AG08396 (cell line): ENCODE results near the gene KIAA1217.

Experiments used
- DNase-seq: peaks from one replicate; pipeline ENCODE4 v3.0.0; 2012; ENCODE audit warnings: low spot score, mixed read lengths

The KIAA1217 gene

DNA sequence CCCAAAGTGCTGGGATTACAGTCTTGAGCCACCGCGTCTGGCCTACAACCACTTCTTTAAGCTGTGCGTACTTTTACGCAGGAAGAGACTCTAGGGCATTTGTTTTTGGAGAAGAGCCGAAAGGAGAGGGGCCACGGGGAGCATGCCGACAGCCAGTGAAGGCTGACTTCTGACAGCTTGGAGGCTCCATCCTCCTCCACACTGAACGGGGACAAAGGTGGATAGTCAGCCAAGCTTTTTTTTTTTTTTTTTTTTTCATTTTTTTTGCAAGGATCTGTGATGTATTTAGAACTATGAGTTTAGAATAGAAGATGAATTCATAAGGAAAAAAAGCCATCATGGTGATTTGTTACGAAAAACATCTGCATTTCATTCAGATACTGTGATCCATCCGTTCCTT is 293.1 kb downstream of the KIAA1217 start:
- no peak for DNase-seq

GRCh38 chr10:24502801-24503460 is 294.0 kb downstream of the KIAA1217 start:
- no peak for DNase-seq

GRCh38 chr10:24503461-24504320 is 294.8 kb downstream of the KIAA1217 start:
- DNase-seq: peak; percentile 71

- DNase-seq: no peak
Measured at GRCh38 chr10:24505759-24506158, 296.8 kb downstream of the KIAA1217 start.

GRCh38 chr10:24513155-24513554 is 304.2 kb downstream of the KIAA1217 start:
- DNase-seq: peak; percentile 29

- DNase-seq: no peak
Measured at GRCh38 chr10:24515481-24515880, 306.5 kb downstream of the KIAA1217 start.

GRCh38 chr10:24518411-24518810 is 309.5 kb downstream of the KIAA1217 start:
- DNase-seq: no peak

DNA sequence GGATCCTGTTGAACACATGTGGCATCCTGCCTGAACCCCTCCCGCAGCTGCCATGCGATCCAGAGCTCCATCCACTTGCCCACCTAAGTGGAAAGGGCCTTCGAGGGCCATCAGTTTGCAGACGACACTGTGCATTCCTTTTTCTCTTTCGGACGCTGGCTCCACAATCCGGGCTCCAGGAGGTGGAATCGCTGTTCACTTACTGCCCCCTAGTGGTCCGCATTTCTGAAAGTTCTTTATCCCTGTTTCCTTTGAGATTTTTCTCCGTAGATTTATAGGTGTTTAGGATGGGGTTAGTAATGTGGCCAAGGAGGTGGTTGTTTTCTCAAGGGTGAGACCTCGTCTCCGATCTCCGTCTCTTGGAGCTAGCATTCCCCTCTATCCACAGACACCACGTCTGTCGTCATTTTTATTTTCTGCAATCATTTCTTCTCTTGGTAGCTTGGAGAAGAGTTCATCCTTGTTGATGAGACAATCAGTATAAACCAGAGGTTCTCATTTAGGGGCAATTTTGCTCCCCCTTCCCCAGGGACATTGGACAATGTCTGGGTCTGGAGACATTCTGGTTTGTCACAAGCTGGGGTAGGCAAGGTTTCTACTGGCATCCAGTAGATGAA is 310.2 kb downstream of the KIAA1217 start:
- DNase-seq: peak; percentile 75

DNA sequence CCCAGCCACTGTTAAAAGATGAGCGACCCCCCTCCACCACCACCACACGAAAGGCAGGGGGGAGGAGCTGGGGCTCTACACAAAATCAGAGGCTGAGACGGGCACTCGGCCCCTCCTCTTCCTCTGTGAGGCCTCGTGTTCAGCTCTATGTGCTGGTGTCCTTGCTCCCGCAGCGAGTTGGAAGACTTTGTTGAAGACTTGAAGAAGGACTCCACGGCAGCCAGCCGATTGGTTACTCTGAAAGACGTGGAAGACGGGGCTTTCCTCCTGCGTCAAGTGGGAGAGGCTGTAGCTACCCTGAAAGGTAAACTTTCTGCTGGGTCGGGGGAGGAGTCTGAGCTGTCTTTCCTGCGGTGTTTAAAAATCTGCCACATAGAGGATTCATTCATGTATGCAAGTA is 311.0 kb downstream of the KIAA1217 start:
- DNase-seq: no peak

DNA sequence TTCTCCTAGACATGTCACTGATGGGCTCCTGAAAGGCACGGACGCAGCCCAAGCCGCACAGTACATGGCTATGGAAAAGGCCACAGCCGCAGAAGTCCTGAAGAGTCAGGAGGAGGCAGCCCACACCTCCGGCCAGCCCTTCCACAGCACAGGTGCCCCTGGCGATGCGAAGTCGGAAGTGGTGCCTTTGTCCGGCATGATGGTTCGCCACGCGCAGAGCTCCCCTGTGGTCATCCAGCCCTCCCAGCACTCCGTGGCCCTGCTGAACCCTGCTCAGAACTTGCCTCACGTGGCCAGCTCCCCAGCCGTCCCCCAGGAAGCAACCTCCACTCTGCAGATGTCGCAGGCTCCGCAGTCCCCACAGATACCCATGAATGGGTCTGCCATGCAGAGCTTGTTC is 315.4 kb downstream of the KIAA1217 start:
- DNase-seq: no peak

DNA sequence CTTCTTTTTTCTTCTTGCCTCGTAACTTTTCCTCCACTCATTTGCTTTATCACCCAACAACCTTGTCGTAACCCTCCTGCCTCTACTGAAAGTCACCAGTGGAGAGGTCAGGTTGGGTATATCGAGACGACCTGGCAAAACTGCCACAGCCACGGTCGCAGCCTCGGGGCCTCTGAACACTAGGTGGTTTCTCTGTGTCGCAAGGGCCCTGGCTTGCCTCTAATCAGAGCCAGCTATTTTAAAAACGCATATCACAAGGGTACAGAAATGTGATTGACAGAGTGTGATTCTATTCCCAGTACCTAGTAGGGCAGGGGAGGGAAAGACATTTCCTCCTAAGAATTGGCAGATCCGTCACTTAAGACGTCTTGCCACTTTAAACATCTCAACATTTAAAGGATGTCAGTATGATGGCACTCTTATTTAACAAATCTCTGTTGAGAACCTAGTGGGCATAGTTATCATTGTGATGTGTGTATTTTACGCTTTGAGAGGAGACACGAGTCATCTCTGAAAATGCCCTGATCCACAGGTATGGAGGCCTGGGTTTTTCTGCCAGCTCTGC is 317.2 kb downstream of the KIAA1217 start:
- no peak for DNase-seq

GRCh38 chr10:24528946-24529345 is 320.0 kb downstream of the KIAA1217 start:
- DNase-seq: no peak

GRCh38 chr10:24531439-24531838 is 322.5 kb downstream of the KIAA1217 start:
- DNase-seq: no peak

DNA sequence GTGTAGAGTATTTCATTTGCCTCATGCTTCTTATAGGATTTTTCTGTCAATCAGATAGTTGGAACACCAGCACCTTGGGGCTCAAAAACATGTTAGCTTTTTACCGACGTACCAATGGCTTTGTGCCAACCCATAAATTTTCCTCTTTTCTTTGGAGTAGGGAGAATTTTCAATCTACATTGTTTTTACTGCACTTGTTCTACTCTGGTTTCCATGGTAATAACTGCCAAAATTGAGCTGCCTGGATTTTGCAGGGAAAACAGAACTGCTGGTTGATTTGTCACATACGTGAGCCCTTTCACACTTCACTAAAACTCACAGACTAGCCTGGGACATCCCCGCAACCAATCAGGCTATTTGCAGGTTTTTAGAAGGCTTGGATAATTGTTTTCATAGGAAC is 325.0 kb downstream of the KIAA1217 start:
- no peak for DNase-seq

DNA sequence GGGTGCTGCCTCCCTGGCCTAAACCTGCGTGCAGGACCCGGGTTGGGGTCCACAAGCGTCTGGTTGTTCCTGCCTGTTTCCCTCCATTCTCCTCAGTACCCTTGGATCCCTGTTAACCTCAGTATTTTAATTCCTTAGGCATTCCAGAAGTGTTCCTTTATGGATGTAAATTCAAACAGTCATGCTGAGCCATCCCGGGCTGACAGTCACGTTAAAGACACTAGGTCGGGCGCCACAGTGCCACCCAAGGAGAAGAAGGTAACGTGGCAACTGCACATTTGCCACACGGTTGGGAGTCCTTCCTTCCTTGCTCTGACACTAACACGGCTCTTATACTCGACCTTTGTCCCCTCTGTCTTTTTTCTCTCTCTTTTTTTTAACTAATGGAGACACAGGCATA is 327.7 kb downstream of the KIAA1217 start:
- no peak for DNase-seq

GRCh38 chr10:24541239-24541753 is 332.4 kb downstream of the KIAA1217 start:
- DNase-seq: no peak

DNA sequence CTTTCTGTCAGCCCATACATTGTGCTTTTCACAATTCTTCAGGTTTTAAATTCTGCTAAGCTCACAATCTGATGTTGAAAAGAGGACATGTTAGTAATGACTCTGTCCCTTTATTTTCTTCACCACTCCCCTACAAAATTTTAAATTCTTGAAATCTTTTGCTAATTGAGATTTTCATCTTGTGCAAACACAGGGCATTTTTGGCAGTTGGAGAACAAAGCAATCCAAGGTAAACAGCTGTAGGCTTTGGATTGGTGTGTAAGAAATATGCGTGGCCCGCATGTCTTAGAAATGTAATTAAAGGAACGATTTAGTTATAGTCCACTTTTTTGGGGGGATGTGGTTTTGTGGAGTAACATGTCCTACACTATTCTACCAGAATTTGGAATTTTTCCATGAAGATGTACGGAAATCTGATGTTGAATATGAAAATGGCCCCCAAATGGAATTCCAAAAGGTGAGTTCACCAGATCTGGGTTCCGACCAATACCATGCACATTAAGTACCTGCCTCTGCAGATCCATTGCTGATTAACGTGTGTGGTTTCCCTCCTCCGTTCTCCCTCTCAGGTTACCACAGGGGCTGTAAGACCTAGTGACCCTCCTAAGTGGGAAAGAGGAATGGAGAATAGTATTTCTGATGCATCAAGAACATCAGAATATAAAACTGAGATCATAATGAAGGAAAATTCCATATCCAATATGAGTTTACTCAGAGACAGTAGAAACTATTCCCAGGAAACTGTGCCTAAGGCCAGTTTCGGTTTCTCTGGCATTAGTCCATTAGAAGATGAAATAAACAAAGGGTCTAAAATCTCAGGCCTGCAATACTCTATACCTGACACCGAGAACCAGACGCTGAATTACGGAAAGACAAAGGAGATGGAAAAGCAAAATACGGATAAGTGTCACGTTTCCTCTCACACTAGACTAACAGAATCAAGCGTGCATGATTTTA is 333.7 kb downstream of the KIAA1217 start:
- no peak for DNase-seq

- DNase-seq: no peak
Measured at GRCh38 chr10:24544776-24545175, 335.8 kb downstream of the KIAA1217 start.

DNA sequence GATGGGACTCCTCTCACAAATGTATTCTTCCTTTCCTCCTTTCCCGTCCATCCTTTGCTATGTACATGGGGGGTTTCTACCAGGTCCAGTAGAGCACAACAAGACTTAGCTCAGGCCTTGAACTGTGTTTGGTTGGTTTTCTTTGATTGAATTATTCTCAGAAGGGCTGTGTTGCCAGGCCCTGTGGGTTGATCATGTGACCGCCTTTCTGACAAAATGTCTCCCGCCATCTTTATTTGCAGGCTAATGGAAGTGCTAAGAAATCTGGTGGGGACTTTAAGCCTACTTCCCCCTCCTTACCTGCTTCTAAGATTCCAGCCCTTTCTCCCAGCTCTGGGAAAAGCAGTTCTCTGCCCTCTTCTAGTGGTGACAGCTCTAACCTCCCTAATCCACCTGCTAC is 336.6 kb downstream of the KIAA1217 start:
- DNase-seq: no peak

- no peak for DNase-seq
Measured at GRCh38 chr10:24550680-24551079, 341.7 kb downstream of the KIAA1217 start.

- no peak for DNase-seq
Measured at GRCh38 chr10:24551161-24551560, 342.2 kb downstream of the KIAA1217 start.
